Activated CD8-positive, alpha-beta memory T cell treated with anti-CD3 and anti-CD28 coated beads, Interleukin-2, amount 50 U/mL, for 1 hour (primary cell): ENCODE measurements around the gene IGSF21.

Experiments
- DNase-seq: peaks from one replicate; pipeline ENCODE4 v3.0.0-alpha.2; 2020; ENCODE audit errors: extremely low read depth

Gene IGSF21

DNA sequence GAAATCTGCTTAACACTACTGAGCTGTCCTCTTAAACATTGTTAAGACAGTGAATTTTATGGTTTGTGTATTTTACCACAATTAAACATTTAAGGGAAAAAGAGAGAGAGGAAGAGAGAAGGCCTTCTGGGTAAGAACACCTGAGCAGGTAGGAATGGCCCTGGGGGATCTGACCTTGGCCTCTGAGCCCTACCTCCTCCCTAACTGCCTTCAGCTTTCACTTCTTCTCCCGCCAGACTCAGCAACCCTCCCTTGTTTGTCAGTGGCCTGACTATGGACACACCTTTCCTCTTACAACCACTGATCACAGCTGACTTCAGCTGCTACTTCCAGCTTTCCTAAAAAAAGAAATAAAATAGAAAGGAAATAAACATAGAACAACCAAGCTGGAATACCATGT, 13.5 kb upstream of the IGSF21 start:
- DNase-seq: no peak

- no peak for DNase-seq
Observed at GRCh38 chr1:18097206-18097605, 10.4 kb upstream of the IGSF21 start.

DNA sequence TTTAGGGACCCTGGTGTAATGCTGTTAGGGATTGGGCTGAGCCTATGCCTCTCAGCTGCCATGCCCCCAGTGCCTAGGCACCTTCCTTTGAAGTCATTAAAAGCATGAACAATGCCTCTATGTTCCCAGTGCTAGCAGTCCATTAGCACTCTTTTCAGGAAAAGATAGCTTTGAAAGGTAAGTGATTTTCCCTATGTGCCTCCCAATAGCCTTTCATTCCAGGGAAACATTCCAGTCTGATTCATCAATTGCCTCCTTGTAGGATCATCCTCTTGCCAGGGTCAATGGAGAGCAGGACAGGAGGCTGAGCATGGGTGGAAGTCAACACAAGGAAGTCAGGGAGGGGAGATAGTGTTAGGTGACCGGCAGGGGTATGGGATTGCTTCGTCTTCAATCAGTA, 8.6 kb upstream of the IGSF21 start:
- DNase-seq: no peak

DNA sequence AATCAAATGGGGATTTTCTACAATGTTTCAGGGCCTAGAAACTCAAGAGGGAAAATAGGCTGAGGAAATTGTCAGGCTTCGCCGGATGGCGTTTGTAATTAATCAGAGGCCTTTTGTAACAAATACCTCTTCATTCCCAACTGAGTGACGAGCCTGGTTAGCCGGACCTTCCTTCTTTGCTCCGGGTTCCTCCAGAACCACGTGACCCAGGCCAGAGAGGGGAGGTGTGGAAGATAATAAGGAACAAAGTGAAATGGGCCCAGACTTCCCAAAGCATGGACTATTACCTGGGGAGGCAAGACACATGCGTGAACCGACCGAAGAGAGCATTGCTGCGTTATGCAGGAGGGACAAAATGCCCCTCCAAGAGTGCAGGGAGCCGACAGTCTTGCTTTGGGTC, 7.5 kb upstream of the IGSF21 start:
- no peak for DNase-seq

GRCh38 chr1:18100491-18101063, 7.0 kb upstream of the IGSF21 start:
- no peak for DNase-seq

GRCh38 chr1:18101508-18101907, 6.1 kb upstream of the IGSF21 start:
- DNase-seq: no peak

- no peak for DNase-seq
Observed at GRCh38 chr1:18103788-18104421, 3.7 kb upstream of the IGSF21 start.

GRCh38 chr1:18104546-18105100, 3.0 kb upstream of the IGSF21 start:
- DNase-seq: no peak

GRCh38 chr1:18105196-18105595, 2.4 kb upstream of the IGSF21 start:
- no peak for DNase-seq

GRCh38 chr1:18108299-18109057, 880 bp downstream of the IGSF21 start:
- DNase-seq: no peak

DNA sequence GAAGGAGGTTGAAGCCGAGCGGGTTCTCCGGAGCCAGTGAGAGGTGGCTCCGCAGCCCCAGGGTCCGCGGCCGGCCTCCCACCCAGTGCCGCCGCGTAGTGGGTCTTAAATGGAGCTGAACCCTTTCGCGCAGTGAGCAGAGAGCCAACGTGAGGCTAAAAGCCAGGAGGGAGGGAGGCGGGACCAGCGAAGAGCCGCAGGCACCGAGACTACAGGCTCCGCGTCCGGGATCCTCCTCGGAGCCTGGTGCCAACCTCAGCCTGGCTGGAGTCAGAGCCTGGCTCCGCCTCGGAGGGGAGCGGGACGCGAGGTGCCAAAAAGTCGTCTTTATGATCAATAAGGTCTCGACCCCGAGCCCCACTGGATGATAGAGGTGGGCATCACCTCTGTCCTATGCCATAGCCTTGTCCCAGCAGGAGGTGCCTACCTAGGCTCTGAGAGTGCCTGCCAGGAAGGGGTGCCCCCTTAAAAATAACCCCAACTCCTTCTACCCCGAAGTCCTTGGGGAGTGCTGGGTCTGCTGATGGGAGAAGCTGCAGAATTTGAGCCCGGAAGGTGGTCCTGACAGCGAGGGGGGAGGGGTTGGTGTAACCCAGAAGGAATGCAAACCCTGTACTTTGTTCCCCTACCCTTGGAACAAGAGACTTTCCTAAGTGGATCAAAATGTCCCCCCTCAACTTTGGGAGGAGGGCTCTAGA, 1.6 kb downstream of the IGSF21 start:
- no peak for DNase-seq

GRCh38 chr1:18109756-18110597, 2.4 kb downstream of the IGSF21 start:
- no peak for DNase-seq

GRCh38 chr1:18110598-18110939, 3.0 kb downstream of the IGSF21 start:
- no peak for DNase-seq

GRCh38 chr1:18110968-18111367, 3.4 kb downstream of the IGSF21 start:
- DNase-seq: no peak

- DNase-seq: no peak
Observed at GRCh38 chr1:18111605-18112297, 4.2 kb downstream of the IGSF21 start.

DNA sequence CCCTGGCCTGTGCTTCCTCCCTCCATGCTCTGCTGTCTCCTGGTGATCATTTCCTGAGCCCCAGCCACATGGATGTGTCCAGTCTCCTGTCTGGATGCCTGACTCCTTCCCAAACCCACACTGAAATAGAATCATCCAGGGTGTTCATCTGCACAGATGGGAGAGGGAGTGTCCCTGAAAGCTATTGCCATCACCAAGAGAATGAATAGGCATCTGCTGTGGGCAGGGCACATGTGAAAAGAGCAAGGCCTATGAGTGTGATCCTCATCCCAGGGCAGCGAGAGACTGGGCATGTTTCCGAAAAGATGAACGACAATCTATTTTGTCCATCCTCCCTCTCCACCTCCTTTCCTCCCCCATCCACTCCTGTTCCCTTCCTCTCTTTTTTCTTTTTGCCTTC, 5.0 kb downstream of the IGSF21 start:
- DNase-seq: no peak

GRCh38 chr1:18114726-18115410, 7.3 kb downstream of the IGSF21 start:
- no peak for DNase-seq

- DNase-seq: no peak
Observed at GRCh38 chr1:18116777-18117176, 9.2 kb downstream of the IGSF21 start.

DNA sequence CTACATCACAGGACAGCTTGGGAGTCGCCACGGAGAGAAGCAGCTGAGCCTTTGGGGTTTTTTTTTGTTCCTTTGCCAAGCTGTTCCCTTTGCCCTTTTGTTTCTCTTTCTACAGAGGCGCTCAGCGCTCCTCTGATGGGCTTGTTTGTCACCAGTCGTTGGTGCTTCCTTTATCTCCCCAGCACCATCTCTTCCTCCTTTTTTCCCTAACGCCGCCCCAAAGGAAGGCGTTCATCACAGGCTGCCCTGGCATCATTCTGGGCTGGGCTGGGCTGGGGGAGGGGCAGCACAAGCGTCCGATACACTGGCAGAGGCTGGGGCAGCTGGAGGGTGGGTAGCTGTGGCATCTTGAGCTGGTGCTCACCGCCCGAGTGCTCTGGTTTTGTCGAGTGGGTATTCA, 10.5 kb downstream of the IGSF21 start:
- DNase-seq: no peak

- DNase-seq: no peak
Observed at GRCh38 chr1:18118491-18118890, 10.9 kb downstream of the IGSF21 start.
